Stimulated activated CD8-positive, alpha-beta memory T cell treated with anti-CD3 and anti-CD28 coated beads, Interleukin-4, amount 100 ng/mL, for 24 hours (primary cell): ENCODE results near the gene RCC1.
"Not testable (repeated sequence)": the region's sequence is repeated elsewhere in the genome, so short reads cannot be mapped to it uniquely, and the experiment has no call there.

Experiments
- DNase-seq: peaks from one replicate; pipeline ENCODE4 v3.0.0-alpha.2; 2020; ENCODE audit warnings: low read depth

The RCC1 gene

DNA sequence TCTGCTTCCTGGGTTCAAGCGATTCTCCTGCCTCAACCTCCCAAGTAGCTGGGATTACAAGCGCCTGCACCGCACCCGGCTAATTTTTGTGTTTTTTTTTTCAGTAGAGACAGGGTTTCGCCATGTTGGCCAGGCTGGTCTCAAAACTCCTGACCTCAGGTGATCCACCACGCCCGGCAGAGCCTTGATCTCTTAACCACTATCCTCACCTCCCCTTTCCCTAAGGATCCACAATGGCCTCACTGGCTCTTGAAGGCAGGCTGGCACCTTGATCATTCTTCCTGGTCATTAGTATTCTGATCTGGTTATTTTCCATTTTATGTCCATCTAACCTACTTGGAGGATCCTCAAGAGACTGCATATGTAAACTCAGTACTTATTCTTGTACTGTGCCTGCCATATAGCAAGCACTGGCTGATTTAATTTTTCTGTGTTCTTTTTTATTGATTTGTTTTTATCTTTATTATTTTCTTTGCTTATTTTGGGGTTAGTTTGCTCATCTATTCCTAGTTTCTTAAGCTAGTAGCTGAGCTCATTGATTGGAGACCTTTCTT, 6.3 kb downstream of the RCC1 start:
- no peak for DNase-seq

DNA sequence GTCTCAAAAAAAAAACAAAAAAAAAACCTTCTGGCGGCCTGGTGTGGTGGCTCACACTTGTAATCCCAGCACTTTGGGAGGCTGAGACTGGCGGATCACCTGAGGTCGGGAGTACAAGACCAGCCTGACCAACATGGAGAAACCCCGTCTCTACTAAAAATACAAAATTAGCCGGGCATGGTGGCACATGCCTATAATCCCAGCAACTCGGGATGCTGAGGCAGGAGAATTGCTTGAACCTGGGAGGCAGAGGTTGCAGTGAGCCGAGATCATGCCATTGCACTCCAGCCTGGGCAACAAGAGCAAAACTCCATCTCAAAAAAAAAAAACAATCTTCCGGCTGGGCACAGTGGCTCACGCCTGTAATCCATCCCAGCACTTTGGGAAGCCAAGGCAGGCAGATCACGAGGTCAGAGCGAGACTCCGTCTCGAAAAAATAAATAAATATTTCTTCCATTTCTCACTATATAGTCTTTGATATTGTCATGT, 8.6 kb downstream of the RCC1 start:
- DNase-seq: peak; percentile 13

DNA sequence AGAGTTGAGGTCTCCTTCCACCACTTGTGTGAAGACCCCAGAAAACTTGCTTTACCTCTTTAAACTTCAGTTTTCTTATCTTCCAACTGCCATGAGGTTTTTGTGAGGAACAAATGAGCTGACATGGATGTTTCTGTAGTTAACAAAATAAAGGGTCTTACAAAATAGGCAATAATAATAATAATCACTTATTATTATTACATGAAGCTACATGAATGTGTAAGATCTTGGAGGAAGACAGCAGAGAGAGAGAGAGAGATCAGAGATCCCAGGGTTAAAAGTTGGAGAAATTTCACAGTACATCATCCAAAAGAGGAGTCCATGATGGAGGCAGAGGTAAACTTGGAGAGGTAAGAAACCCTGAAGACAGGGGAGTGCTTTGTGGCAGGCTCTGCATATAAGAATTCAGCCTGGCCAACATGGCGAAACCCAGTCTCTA, 10.7 kb downstream of the RCC1 start:
- DNase-seq: no peak

DNA sequence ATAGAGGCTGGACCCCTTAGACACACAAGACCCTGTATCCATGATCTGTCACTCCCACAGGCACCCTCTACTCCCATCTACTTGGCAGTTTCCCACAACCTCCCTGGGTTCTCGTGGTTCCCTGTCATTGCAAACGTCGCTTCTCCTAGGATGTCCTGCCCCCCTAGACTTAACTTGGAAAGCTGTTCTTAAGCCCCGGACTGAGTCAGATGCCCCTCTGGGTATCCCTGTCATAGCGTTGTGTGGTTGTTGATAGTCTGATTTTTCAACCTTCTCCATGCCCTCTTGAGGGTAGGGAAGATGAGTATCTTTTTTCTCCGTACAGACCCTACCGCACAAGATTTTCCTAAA, 11.8 kb downstream of the RCC1 start:
- DNase-seq: no peak

DNA sequence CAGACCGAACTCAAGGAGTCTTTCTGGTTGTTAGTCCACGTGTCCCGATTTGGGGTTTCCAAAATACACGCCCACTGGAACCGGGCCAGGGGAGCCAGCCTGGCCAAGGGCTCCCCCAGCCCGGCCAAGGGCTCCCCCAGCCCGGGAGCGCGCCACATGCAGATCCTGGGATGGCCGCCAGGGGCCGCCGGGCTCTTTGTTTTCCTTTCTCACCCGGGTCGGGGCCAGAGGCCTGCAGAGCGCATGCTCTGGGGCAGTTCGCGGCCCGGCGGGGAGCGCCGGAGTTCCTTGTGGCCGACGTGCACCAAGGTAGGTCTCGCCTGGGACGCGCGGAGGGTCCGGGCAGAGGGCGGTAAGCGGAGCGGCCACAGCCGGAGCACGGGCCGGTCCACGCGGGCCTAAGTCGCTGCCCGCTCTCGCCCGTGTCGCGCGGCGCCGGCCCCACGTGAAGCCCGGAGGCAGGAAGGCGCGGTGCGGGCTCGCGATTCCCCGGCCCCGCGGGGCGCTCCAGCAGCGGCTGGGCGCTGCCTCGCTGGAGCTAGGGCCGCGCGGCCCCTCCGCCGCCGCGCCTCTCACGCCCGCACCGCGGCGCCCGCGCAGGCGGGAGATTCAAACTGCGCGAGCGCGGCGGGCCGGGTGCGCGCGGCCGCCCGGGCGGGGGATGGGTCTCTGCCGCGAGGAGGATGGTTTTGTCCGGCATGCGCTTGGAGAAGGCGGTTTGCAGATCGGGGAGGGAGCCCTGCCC, 12.3 kb downstream of the RCC1 start:
- peak; percentile 86 for DNase-seq

DNA sequence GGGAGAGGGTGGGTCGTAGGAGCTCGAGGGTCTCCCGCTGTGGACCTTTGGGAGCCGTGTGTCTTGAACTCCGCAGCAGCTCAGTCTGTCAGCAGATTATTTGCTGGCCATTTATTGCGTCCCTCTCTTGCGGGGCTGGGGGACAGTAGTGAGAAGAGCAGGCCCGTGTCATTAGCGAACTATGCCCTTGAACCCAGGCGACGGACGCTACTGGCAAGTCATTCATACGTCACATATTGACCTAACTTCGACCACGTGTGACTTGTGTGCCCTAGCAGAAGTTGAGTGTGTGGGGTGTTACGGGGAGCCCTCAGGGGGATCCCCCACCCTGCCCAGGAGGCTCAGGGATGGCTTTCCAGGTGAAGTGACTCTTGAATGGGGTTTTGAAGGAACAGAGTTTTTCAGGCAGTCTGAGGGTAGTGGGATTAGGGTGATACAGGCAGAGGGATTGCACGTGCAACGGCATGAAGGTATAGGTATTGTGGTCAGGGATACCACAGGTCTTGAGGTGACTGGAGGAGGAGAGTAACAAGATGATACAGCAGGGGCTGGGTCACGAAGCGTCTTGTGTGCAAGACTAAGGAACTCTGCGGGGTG, 13.0 kb downstream of the RCC1 start:
- no peak for DNase-seq

DNA sequence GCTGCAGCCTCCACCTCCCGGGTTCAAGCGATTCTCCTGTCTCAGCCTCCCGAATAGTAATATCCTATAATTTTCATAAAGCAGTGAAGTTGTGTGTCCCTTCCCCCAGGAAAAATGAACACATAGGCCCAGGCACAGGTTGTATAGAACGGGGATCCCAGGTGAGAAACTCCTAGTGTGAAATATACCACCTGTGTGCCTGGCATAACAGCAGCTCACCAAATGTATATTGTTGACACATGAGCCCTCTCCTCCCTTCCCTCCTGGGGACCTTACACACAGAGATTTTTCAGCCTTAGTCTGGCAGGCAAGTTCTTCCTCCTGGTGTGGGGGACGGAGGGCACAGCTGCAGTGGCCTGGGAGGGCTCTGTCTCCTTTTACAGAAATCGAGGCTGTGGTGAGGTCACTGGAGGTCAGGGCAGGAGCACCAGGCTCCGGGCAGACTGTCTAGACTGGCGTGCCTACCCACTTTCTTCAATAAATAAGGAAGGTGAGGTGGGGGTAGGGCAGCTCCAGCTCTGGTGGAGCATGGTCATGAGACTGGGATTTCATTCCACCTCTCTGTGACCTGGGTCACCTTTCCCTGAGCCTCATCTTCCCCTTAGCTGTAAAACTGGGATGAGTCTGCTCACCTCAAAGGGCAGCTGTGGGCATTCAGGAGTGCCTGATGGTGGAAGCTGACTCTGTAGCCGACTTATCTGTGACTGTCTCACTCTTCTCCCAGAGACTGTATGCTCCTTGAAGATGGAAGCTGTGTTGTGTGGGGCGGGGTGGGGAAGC, 14.3 kb downstream of the RCC1 start:
- DNase-seq: no peak

DNA sequence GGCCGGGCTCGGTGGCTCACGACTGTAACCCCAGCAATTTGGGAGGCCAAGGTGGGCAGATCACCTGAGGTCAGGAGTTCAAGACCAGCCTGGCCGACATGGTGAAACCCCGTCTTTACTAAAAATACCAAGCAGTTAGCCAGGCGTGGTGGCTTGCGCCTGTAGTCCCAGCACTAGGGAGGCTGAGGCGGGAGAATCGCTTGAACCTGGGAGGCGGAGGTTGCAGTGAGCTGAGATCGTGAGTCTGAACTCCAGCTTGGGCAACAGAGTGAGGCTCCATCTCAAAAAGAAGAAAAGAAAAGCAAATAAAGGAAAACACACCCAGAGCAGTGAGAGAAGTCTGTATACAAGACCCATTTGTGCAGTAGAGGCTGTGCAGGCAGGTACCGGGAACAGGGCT, 15.0 kb downstream of the RCC1 start:
- not testable (repeated sequence) for DNase-seq

DNA sequence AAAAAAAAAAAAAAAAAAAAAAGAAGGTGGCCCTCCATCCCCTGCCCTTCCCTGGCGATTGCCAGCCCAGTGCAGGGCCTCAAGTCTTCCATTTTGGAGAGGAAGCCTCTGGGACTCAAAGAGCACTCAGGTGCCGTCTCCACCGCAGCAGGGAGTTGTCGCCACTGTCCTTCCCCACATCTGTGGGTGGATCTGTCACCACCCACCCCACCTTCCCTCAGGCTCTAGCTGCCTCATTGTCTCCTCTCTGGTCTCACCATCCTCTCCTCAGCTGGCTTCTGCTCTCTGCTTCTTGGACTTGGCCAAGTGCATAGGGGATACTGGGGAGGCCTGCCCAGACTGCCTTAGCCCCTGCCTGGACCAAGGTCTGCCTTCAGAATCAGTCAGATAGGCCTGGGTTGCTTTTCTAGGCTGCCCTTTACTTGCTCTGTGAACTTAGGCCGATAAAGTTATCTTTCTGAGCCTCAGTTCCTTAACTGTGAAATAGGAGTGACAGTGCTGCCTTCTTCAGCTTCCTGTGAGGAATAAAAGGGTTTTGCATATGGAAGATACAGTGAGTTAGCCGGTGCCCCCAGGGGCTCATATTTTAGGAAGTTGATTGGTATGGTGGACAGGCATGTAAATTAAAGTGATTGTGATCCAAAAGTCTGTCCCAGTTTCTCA, 15.8 kb downstream of the RCC1 start:
- DNase-seq: no peak

DNA sequence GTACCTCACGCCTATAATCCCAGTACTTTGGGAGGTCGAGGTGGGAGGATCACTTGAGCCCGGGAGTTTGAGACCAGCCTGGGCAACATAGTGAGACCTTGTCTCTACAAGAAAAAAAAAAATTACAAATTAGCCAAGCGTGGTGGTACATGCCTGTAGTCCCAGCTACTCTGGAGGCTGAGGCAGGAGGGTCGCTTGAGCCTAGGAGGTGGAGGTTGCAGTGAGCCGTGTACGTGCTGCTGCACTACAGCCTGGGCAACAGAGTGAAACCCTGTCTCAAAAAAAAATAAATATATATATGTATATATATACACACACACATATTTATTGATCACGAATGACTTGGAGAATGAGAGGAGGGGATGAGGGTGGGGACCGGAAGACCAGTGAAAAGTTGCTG, 16.7 kb downstream of the RCC1 start:
- DNase-seq: not testable (repeated sequence)

DNA sequence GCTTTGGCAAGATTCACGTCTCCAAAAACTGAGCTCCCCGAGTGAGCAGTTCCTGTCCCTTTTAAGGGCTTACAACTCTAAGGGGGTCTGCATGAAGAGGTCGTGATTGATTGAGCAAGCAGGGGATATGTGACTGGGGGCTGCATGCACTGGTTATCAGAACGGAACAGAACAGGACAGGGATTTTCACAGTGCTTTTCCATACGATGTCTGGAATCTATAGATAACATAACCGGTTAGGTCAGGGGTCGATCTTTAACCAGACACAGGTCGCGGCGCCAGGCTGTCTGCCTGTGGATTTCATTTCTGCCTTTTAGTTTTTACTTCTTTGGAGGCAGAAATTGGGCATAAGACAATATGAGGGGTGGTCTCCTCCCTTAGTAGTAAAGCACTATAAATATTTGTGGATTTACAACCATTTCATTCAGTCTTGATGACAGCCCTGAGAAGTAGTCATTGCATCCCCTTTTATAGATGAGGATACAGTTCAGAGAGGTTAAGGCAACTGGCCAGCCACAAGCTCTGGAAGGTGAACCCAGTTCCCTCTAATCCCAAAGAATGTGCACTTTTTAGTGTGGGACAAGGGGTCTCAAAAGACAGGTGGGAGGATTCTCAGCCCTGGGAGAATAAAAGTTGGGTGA, 19.3 kb downstream of the RCC1 start:
- not testable (repeated sequence) for DNase-seq

DNA sequence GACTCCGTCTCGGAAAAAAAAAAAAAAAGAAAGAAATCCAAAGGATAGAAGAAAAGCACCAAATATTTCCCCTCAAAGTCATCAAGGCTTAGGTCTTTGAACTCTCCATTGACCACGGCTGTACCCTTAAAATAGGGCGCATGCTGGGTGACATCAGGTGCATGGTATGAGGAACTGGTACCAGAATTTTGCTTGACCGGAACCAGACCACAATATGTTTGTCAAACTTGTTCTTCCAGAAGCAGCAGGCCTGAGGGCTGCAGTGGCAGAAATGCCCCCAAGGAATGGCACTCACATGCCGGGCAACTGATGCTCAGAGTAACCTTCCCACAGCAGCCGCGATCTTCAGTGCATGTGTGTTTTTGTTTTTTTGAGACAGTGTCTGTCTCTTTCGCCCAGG, 21.0 kb downstream of the RCC1 start:
- no peak for DNase-seq

DNA sequence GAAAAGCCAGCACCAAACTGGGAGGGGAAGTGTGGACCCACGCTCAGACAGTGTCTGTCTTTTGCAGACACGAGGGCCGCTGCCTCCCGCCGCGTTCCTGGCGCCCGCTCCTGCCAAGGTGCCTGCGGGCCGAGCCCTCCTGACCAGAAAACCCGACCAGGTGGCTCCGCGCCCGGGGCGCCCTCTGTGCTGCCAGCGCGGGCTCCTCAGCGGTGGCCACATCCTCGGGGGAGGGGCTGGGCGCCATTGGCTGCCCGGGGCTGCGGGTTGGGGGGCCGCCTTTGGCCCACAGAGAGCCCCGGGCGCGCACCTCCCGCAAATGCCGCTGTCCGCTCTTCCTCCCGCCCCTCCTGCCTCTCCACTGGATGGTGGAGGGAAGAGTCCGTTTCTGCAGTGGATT, 24.6 kb downstream of the RCC1 start:
- DNase-seq: no peak

DNA sequence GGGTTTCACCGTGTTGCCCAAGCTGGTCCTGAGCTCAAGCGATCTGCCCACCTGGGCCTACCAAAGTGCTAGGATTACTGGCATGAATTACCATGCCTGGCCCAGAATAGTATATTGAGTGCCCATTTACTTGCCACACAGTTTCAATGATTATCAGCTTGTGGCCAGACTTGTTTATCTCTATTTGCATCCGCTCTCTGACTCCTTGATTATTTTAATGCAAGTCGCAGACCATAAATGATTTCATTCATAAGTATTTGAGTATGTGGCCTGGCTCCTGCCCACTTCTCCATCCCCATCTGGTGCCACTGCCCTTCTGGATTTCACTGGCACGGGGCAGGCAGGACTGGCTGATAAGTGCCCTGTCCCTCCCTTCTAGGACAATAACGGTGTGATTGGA, 28.8 kb downstream of the RCC1 start:
- no peak for DNase-seq

DNA sequence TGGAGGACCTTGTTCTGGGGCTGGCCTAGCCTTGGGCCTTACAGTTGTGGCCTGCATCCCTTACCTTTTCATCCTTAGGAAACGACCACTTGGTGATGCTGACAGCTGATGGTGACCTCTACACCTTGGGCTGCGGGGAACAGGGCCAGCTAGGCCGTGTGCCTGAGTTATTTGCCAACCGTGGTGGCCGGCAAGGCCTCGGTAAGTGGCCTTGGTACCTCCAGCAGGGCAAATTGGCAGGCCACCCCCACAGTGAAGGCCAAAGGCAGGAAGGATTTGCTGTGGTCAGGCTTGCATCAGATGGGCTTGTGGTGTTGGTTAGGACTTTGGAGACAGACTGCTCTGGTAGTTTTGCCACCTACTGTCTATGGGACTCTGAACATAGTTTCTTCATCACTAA, 29.3 kb downstream of the RCC1 start:
- DNase-seq: no peak

DNA sequence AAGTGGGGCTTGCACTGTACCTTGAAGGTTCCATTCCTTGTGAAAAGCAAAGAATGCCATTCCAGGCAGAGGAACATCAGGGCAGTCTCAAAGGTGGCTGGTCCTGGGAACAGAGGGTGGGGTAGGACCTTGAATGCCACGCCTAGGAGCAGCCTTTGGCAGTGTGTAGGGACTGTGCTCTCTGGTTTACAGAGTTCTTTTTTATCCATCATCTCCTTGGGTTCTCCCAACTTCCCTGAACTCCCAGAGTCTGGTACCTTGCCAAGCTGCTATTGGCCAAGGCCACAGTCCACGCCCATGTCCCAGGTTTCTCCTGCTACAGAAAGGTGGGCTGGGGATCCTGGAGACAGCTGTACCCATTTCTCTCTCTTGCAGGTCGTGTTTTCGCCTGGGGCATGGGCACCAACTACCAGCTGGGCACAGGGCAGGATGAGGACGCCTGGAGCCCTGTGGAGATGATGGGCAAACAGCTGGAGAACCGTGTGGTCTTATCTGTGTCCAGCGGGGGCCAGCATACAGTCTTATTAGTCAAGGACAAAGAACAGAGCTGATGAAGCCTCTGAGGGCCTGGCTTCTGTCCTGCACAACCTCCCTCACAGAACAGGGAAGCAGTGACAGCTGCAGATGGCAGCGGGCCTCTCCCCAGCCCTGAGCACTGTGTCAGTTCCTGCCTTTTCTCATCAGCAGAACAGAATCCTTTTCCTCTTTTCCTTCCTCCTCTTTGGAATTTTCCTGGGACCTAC, 31.8 kb downstream of the RCC1 start:
- DNase-seq: no peak

DNA sequence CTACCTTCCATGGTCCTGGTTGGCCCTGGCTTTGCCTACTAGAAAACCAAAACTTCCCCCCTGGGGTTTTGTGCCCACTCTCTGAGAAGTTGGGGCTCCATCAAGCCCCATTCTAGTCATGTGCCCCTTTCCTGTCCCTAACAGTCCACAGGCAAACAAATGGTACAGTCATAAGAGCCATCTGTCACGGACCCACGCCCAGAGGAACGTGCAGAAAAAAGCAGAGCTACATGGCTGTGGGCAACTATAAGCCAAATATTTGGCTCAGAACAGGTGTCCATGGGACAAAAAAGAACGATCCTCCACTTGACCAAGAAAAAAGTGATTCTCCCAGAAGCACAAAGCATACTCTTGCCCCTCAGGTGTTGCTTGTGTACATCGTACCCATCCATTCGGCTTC, 32.4 kb downstream of the RCC1 start:
- no peak for DNase-seq

DNA sequence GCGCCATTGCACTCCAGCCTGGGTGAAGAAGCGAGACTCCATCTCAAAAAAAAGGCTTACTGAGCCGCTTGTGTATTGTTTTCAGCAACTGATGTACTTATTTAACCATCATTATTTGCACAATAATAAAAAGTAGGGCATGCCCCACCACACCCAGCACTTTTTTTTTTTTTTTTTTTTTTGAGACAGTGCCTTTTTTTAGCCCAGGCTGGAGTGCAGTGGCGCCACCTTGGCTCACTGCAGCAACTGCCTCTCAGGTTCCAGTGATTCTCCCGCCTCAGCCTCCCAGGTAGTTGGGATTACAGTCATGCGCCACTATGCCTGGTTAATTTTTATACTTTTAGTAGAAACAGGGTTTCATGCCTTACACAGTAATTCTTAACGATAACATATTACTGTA, 34.8 kb downstream of the RCC1 start:
- no peak for DNase-seq

DNA sequence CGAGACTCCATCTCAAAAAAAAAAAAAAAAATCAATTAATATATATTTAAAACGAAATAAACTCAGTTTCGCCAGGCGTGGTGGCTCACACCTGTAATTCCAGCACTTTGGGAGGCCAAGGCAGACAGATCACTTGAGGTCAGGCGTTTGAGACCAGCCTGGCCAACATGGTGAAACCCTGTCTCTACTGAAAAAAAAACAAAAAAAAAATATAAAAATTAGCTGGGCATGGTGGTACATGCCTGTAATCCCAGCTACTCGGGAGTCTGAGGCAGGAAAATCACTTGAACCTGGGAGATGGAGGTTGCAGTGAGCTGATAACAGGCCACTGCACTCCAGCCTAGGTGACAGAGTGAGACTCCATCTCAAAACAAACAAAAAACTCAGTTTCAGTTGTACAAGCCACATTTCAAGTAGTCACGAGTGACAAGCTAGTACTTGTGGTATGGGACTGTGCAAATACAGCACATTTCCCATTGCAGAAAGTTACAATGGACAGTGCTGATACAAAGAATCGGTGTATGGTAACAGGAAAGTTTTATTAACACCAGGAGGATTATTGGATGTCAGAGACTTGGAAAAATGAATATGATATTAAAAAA, 35.7 kb downstream of the RCC1 start:
- DNase-seq: not testable (repeated sequence)

DNA sequence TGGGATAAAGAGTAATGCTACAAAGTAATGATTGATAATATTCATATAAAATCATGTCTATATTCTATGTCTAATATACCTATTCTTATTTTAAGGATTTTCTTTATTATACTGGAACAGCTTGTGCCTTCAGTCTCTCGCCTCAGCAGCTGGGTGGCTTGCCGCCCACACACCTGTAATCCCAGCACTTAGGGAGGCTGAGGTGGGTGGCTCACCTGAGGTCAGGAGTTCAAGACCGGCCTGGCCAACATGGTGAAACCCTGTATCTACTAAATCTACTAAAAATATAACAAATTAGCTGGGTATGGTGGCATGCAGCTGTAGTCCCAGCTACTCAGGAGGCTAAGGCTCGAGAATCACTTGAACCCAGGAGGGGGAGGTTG, 39.4 kb downstream of the RCC1 start:
- DNase-seq: no peak

DNA sequence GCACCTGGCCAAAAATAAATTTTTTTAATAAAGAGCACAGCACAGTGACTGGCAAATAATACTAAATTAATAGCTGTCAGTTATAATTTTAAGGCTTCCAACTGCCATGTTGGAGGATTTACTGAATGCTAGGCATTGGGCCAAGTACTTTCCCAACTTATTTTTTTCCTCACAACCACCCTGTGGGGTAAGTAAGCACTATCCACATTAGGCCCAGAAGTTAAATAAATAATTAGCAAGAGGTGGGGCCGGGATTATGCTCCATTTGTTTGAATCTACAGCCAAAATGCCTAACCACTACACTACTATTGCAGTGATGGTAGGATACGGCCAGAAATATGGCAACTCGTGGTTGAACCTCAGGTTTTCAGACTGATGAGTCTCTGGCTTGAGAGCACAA, 42.5 kb downstream of the RCC1 start:
- DNase-seq: no peak
